H1 (cell line): ENCODE data around the gene FLNC. TPM values are rescaled to one million over a fixed set of nuclear protein-coding genes. Genes with fewer than 3 reads are reported as not detected.

ENCODE experiments used
- CTCF ChIA-PET: fragments of 300-600 bp; sonication (Branson Sonifier 250); formaldehyde crosslinking; loops from one replicate; lab custom pipeline; 2021; ENCODE audit not compliant: partially characterized antibody; lab: Charles Lee
- POLR2A ChIA-PET: fragments of 300-600 bp; sonication (Branson Sonifier 250); formaldehyde crosslinking; loops from one replicate; lab custom pipeline; 2021; ENCODE audit warnings: inconsistent platforms; ENCODE audit not compliant: partially characterized antibody; lab: Charles Lee
- DNase-seq, 2 experiments: peaks; one replicate each; pipeline versions ENCODE4 v3.0.0 to v3.0.0-alpha.2; 2010 to 2022; ENCODE audit warnings: low spot score in 2 of 2, low read depth in 1 of 2, mixed read lengths in 1 of 2
- FAIRE-seq: peaks from 2 replicates; lab custom pipeline; 2011; peaks lifted over from hg19 to GRCh38; lab: Jason Lieb, UNC
- H2AFZ ChIP-seq: 2 replicates; pipeline ENCODE4 v1.8.1; 2012; ENCODE audit warnings: low read length, inconsistent platforms
- H2AK5ac ChIP-seq: 2 replicates; pipeline ENCODE4 v1.6.1; 2013; ENCODE audit warnings: low read depth, low read length
- H2BK120ac ChIP-seq: replicated peaks from 2 replicates; pipeline ENCODE3; 2013; ENCODE audit warnings: low read depth, low read length, inconsistent platforms
- H2BK12ac ChIP-seq: 2 replicates; pipeline ENCODE4 v1.6.1; 2013; ENCODE audit warnings: low read depth, low read length
- H2BK15ac ChIP-seq: 2 replicates; pipeline ENCODE4 v1.6.1; 2013; ENCODE audit warnings: low read length
- H2BK20ac ChIP-seq: 2 replicates; pipeline ENCODE4 v1.6.1; 2013; ENCODE audit warnings: low read length
- H2BK5ac ChIP-seq: 2 replicates; pipeline ENCODE4 v1.6.1; 2013; ENCODE audit warnings: low read depth, low read length
- H3K14ac ChIP-seq: 2 replicates; pipeline ENCODE4 v1.6.1; 2013; ENCODE audit warnings: inconsistent platforms; ENCODE audit not compliant: insufficient read length
- H3K18ac ChIP-seq: 2 replicates; pipeline ENCODE4 v1.6.1; 2013; ENCODE audit warnings: low read length; ENCODE audit errors: extremely low read depth
- H3K23ac ChIP-seq: 2 replicates; pipeline ENCODE4 v1.6.1; 2013; ENCODE audit warnings: inconsistent platforms; ENCODE audit not compliant: insufficient read length
- H3K23me2 ChIP-seq: 2 replicates; pipeline ENCODE4 v1.6.1; 2013; ENCODE audit warnings: low read depth, low read length
- H3K27ac ChIP-seq: 2 replicates; pipeline ENCODE4 v1.6.1; 2011; ENCODE audit warnings: low read depth, low read length, inconsistent platforms
- H3K27me3 ChIP-seq, 4 experiments: replicated peaks in 1 of 4; 1 replicate in 1 of 4; 2 replicates in 3 of 4; pipeline versions ENCODE4 v1.6.1 to v1.8.1; 2011 to 2013; ENCODE audit warnings: low read length in 3 of 4, mild to moderate bottlenecking in 3 of 4, inconsistent platforms in 2 of 4, mixed read lengths in 2 of 4, moderate library complexity in 1 of 4; ENCODE audit not compliant: control insufficient read depth in 3 of 4, insufficient read depth in 3 of 4; ENCODE audit errors: extremely low read depth in 1 of 4
- H3K36me3 ChIP-seq, 4 experiments: 2 replicates each; pipeline versions ENCODE4 v1.6.1 to v1.8.1; 2011 to 2013; ENCODE audit warnings: mild to moderate bottlenecking in 4 of 4, low read length in 3 of 4, moderate library complexity in 2 of 4, control low read depth in 1 of 4, inconsistent platforms in 1 of 4; ENCODE audit not compliant: insufficient read depth in 4 of 4, control insufficient read depth in 2 of 4
- H3K4ac ChIP-seq: replicated peaks from 2 replicates; pipeline ENCODE3; 2013; ENCODE audit warnings: low read length, low read depth, mixed read lengths, inconsistent platforms; ENCODE audit not compliant: insufficient read length
- H3K4me1 ChIP-seq, 4 experiments: replicated peaks in 1 of 4; 1 replicate in 1 of 4; 2 replicates in 3 of 4; pipeline versions ENCODE4 v1.6.1 to v1.8.1; 2011 to 2013; ENCODE audit warnings: low read length in 3 of 4, inconsistent platforms in 2 of 4, mixed read lengths in 1 of 4; ENCODE audit not compliant: insufficient read depth in 4 of 4, control insufficient read depth in 3 of 4
- H3K4me2 ChIP-seq, 2 experiments: 2 replicates each; pipeline versions ENCODE4 v1.6.1 to v1.8.1; 2011 to 2013; ENCODE audit warnings: low read depth in 2 of 2, low read length in 2 of 2, control low read depth in 1 of 2, inconsistent platforms in 1 of 2, mild to moderate bottlenecking in 1 of 2; ENCODE audit not compliant: insufficient read depth in 1 of 2
- H3K4me3 ChIP-seq, 4 experiments: fragments of 200-600, 300-600 bp in 1 of 4; sonication (generic), shearing (Covaris generic), sonication (Bioruptor Twin) in 1 of 4; 2 replicates each; pipeline versions ENCODE4 v1.5.1 to v1.8.1; 2011 to 2016; ENCODE audit warnings: low read length in 4 of 4, low read depth in 3 of 4, control low read depth in 2 of 4, inconsistent platforms in 2 of 4, mild to moderate bottlenecking in 2 of 4, mixed read lengths in 1 of 4, moderate library complexity in 1 of 4; ENCODE audit not compliant: insufficient read depth in 2 of 4; ENCODE audit errors: extremely low read depth in 1 of 4
- H3K56ac ChIP-seq: replicated peaks from 2 replicates; pipeline ENCODE3; 2013; ENCODE audit warnings: low read depth, mild to moderate bottlenecking, mixed read lengths, low read length, inconsistent platforms; ENCODE audit not compliant: insufficient read length
- H3K79me1 ChIP-seq: 2 replicates; pipeline ENCODE4 v1.6.1; 2013; ENCODE audit warnings: low read depth, low read length, control low read depth
- H3K79me2 ChIP-seq, 2 experiments: 2 replicates each; pipeline versions ENCODE4 v1.6.1 to v1.8.1; 2012 to 2013; ENCODE audit warnings: low read length in 2 of 2, mild to moderate bottlenecking in 2 of 2, inconsistent platforms in 1 of 2; ENCODE audit not compliant: insufficient read depth in 2 of 2, control insufficient read depth in 1 of 2
- H3K9ac ChIP-seq, 4 experiments: replicated peaks in 1 of 4; 1 replicate in 1 of 4; 2 replicates in 3 of 4; pipeline versions ENCODE4 v1.6.1 to v1.8.1; 2011 to 2013; ENCODE audit warnings: low read depth in 3 of 4, low read length in 3 of 4, control low read depth in 2 of 4, mild to moderate bottlenecking in 2 of 4, moderate library complexity in 2 of 4, inconsistent platforms in 1 of 4; ENCODE audit errors: extremely low read depth in 1 of 4
- H3K9me3 ChIP-seq, 2 experiments: 2 replicates each; pipeline versions ENCODE4 v1.6.1 to v1.8.1; 2012 to 2013; ENCODE audit warnings: mild to moderate bottlenecking in 2 of 2, moderate library complexity in 2 of 2, control low read depth in 1 of 2, inconsistent platforms in 1 of 2, low read depth in 1 of 2, low read length in 1 of 2, mixed read lengths in 1 of 2; ENCODE audit not compliant: insufficient read depth in 2 of 2
- H4K20me1 ChIP-seq, 2 experiments: replicated peaks in 1 of 2; 2 replicates each; pipeline versions ENCODE3 to v1.8.1; 2011 to 2013; ENCODE audit warnings: inconsistent platforms in 2 of 2, low read length in 2 of 2, mild to moderate bottlenecking in 1 of 2; ENCODE audit not compliant: insufficient read depth in 2 of 2, control insufficient read depth in 1 of 2
- H4K5ac ChIP-seq: 2 replicates; pipeline ENCODE4 v1.6.1; 2013; ENCODE audit warnings: low read length, low read depth, mixed read lengths, inconsistent platforms; ENCODE audit not compliant: insufficient read length
- H4K8ac ChIP-seq: 2 replicates; pipeline ENCODE4 v1.8.0; 2013; ENCODE audit warnings: mild to moderate bottlenecking, moderate library complexity, low read length, inconsistent platforms; ENCODE audit not compliant: insufficient read depth; ENCODE audit errors: extremely low read depth
- H4K91ac ChIP-seq: replicated peaks from 2 replicates; pipeline ENCODE3; 2013; ENCODE audit warnings: low read length, mixed read lengths, inconsistent platforms; ENCODE audit not compliant: insufficient read length
- ATF2 ChIP-seq: IDR thresholded peaks from 2 replicates; pipeline ENCODE4 v1.6.1; 2012; ENCODE audit warnings: low read length, inconsistent platforms
- CBX8 ChIP-seq: fragments of 300-800, 300-1000 bp; sonication (generic); IDR thresholded peaks from 2 replicates; pipeline ENCODE4 v1.7.1; 2016; ENCODE audit warnings: low read depth, low read length, borderline replicate concordance
- CHD1 ChIP-seq: IDR thresholded peaks from 2 replicates; pipeline ENCODE4 v1.6.1; 2012; ENCODE audit warnings: low read depth, low read length, improper control_type of control experiment
- FOSL1 ChIP-seq: IDR thresholded peaks from 2 replicates; pipeline ENCODE4 v1.6.1; 2011; ENCODE audit warnings: mild to moderate bottlenecking, low read depth, low read length, moderate library complexity; ENCODE audit not compliant: insufficient read depth
- HDAC2 ChIP-seq, 2 experiments: fragments of 300-600 bp in 1 of 2; sonication (generic) in 1 of 2; IDR thresholded peaks; 2 replicates each; pipeline ENCODE4 v1.6.1; 2011 to 2012; ENCODE audit warnings: low read depth in 2 of 2, low read length in 2 of 2, mild to moderate bottlenecking in 2 of 2, moderate library complexity in 2 of 2, borderline replicate concordance in 1 of 2, inconsistent platforms in 1 of 2
- MAFK ChIP-seq: IDR thresholded peaks from 2 replicates; pipeline ENCODE4 v1.6.1; 2012; ENCODE audit warnings: low read depth, mild to moderate bottlenecking, improper control_type of control experiment, low read length
- NRF1 ChIP-seq: IDR thresholded peaks from 2 replicates; pipeline ENCODE4 v1.6.1; 2011; ENCODE audit warnings: mild to moderate bottlenecking, low read depth, low read length, improper control_type of control experiment
- POLR2AphosphoS5 ChIP-seq: IDR thresholded peaks from 2 replicates; pipeline ENCODE4 v1.6.1; 2011; ENCODE audit warnings: low read depth, low read length
- RFX5 ChIP-seq: IDR thresholded peaks from 2 replicates; pipeline ENCODE4 v1.6.1; 2011; ENCODE audit warnings: low read depth, low read length, improper control_type of control experiment, borderline replicate concordance
- SAP30 ChIP-seq: fragments of 300-600 bp; sonication (generic); IDR thresholded peaks from 2 replicates; pipeline ENCODE4 v1.7.1; 2012; ENCODE audit warnings: low read length, moderate library complexity, mild to moderate bottlenecking, inconsistent platforms; ENCODE audit not compliant: insufficient read depth, insufficient replicate concordance
- SIRT6 ChIP-seq: IDR thresholded peaks from one replicate; pipeline ENCODE4 v1.7.1; 2012; ENCODE audit warnings: low read length, inconsistent platforms
- TCF12 ChIP-seq: IDR thresholded peaks from 2 replicates; pipeline ENCODE4 v1.6.1; 2011; ENCODE audit warnings: low read depth, mild to moderate bottlenecking, low read length
- WGBS, 2 experiments: shearing (Covaris generic) in 1 of 2; methylation state at CpG; one replicate each; pipeline versions ENCODE4 v1.1.6 to v1.1.7; 2013 to 2015; ENCODE audit warnings: low lambda C conversion rate in 2 of 2, mixed read lengths in 2 of 2, inconsistent platforms in 1 of 2, low coverage in 1 of 2, missing lambda C conversion rate in 1 of 2; ENCODE audit not compliant: insufficient replicate concordance in 2 of 2, insufficient coverage in 1 of 2, insufficient read length in 1 of 2; ENCODE audit errors: extremely low coverage in 1 of 2, missing lambda C conversion rate in 1 of 2; 5-methylcytosine and 5-hydroxymethylcytosine counted together
- polyA plus RNA-seq, 7 experiments: library from polyadenylated mRNA; depleted of rRNA in 3 of 7; stranded (reverse) in 5 of 7; unstranded in 2 of 7; fragments of >200 nt in 5 of 7; fragments of 200-250 nt in 2 of 7; gene quantifications; 1 replicate in 5 of 7; 2 replicates in 1 of 7; 4 replicates in 1 of 7; pipeline versions ENCODE4 v1.2.1 to v1.2.3, GENCODE V29; 2011 to 2013; ENCODE audit warnings: missing spikeins in 2 of 7, mixed read lengths in 2 of 7
- total RNA-seq: library from RNA; stranded (reverse); fragmentation: NEBNext Ultra II Directional; extraction: Animal tissue kit (Norgen Biotek cat#: 25700); gene quantifications from 2 replicates; pipeline ENCODE4 v1.2.1, GENCODE V29; 2021

Gene FLNC
- total and polyA plus RNA-seq, 2 of the 8 experiments (the other 6 are each of a cell fraction or from before 2014, with no cell fraction given) = 1.9 to 10.7 TPM

- Histone ChIP-seq H4K91ac (no peak overlapping the region), H3K4me2 (no peak overlapping the region), H2BK15ac (no peak overlapping the region), H3K23me2 (no peaks in the 10 kb centered on the region), H3K4me3 (no peak overlapping the region), H4K5ac (no peak overlapping the region), H2BK120ac (no peak overlapping the region), H3K9me3 (no peaks in the 10 kb centered on the region), H3K18ac (no peak overlapping the region), H2BK5ac (no peak overlapping the region), H3K4ac (no peak overlapping the region), H3K56ac (no peak overlapping the region), H4K20me1 (peaks cover 0 to 2% of the 10 kb centered on the region in 2 experiments), H2BK20ac (no peak overlapping the region), H3K79me1 (no peaks in the 10 kb centered on the region), H3K4me1 (peaks cover 0 to 2% (median under 1%) of the 10 kb centered on the region in 4 experiments; a peak in 3 of 7 replicates), H3K27ac (no peak overlapping the region), H3K36me3 (peaks cover 20 to 76% (median 38%) of the 10 kb centered on the region in 4 experiments; a peak in 7 of 8 replicates), H3K27me3 (no peaks in the 10 kb centered on the region), H4K8ac (no peak overlapping the region), H2BK12ac (no peak overlapping the region), H3K79me2 (no peaks in the 10 kb centered on the region), H2AK5ac (no peak overlapping the region), H3K23ac (no peak overlapping the region), H3K14ac (no peak overlapping the region), H3K9ac (no peak overlapping the region), H2AFZ (no peak overlapping the region)
- CTCF ChIA-PET = interaction anchor here (1.8 kb wide), 2 partner anchors 34 to 135 kb away, joined by 3 read pairs; no protein-coding TSS in a partner anchor
- no peak for FAIRE-seq
- no peak for DNase-seq
- POLR2A ChIA-PET = interaction anchor here (1.2 to 3.6 kb wide), 5 partner anchors 8 to 18 kb away, joined by 3 to 21 read pairs (median 5); partner anchors contain the start of gene CCDC136
- 85% methylated on average over 8 of the region's 8 CpGs; no CpG with 5 or more reads in 1 of the 2 experiments for WGBS, 2 experiments
- TF ChIP-seq SAP30 (no peak), CBX8 (no peak), MAFK (no peak), TCF12 (no peak), SIRT6 (no peak), ATF2 (no peak), POLR2AphosphoS5 (no peak), CHD1 (no peak), HDAC2 (IDR thresholded peaks at IDR 0.05; ENCODE audit: borderline replicate concordance in 1 of 2, low read depth in 2 of 2, low read length in 2 of 2) (no peak), FOSL1 (no peak), NRF1 (no peak), RFX5 (no peak)
Measured at GRCh38 chr7:128807191-128807590, 23.0 kb upstream of the FLNC start.
